ENCODE results near the gene MBOAT2. TPM values are rescaled to one million over a fixed set of nuclear protein-coding genes. Genes with fewer than 3 reads are reported as not detected.
A peak's percentile ranks its signal among the peaks of the same experiment; 100 is the strongest.

MBOAT2 gene
- total RNA-seq, 2 experiments from 2014 or later = 4.6 to 5.1 TPM

GRCh38 chr2:9006368-9006767 lies 2.9 kb upstream of the MBOAT2 start:
- Mint-ChIP-seq H3K4me1 (peaks cover 14% of the 10 kb centered on the region), H3K36me3 (ENCODE audit: low read depth) (no peaks in the 10 kb centered on the region), H3K27me3 (peaks cover 8% of the 10 kb centered on the region), H3K4me3 (no peak overlapping the region), H3K27ac (no peak overlapping the region), H3K9me3 (no peaks in the 10 kb centered on the region)
- POLR2A ChIA-PET = interaction anchor here (1.8 kb wide), 1 partner anchor 13 kb away, joined by 4 read pairs; no protein-coding TSS in a partner anchor
- CTCF ChIA-PET = no interaction called here
- no peak for DNase-seq

- POLR2A ChIA-PET = no interaction called here
- Mint-ChIP-seq H3K27ac (no peak overlapping the region), H3K36me3 (ENCODE audit: low read depth) (no peaks in the 10 kb centered on the region), H3K9me3 (no peaks in the 10 kb centered on the region), H3K27me3 (peaks cover 8% of the 10 kb centered on the region), H3K4me3 (peak overlapping the region; percentile 74), H3K4me1 (peaks cover 18% of the 10 kb centered on the region)
- CTCF ChIA-PET = no interaction called here
- DNase-seq = no peak
These were observed 1.1 kb upstream of the MBOAT2 start for GRCh38 chr2:9004338-9005204.

DNA sequence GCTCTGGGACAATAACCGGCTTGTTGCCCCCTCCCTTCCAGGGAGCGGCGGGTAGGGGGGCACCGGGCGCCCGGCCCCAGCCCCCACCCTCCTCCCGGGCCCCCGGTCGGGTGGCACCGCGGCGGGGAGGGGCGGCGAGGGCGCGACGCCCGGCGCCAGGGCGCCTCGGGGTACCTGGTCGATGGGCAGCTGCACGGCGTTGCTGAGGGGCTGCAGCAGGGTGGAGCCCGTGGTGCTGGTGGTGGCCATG lies 193 bp downstream of the MBOAT2 start:
- H3K4me1 Mint-ChIP-seq = peaks cover 19% of the 10 kb centered on the region
- H3K4me3 Mint-ChIP-seq = no peak overlapping the region
- POLR2A ChIA-PET = interaction anchor here (1.1 kb wide), 1 partner anchor 321 kb away, joined by 3 read pairs; the partner anchor contains the start of gene ID2
- CTCF ChIA-PET = no interaction called here
- no peaks in the 10 kb centered on the region for H3K9me3 Mint-ChIP-seq
- H3K27me3 Mint-ChIP-seq = peaks cover 8% of the 10 kb centered on the region
- no peak for DNase-seq
- no peak overlapping the region for H3K27ac Mint-ChIP-seq
- no peaks in the 10 kb centered on the region for H3K36me3 Mint-ChIP-seq (ENCODE audit: low read depth)

DNA sequence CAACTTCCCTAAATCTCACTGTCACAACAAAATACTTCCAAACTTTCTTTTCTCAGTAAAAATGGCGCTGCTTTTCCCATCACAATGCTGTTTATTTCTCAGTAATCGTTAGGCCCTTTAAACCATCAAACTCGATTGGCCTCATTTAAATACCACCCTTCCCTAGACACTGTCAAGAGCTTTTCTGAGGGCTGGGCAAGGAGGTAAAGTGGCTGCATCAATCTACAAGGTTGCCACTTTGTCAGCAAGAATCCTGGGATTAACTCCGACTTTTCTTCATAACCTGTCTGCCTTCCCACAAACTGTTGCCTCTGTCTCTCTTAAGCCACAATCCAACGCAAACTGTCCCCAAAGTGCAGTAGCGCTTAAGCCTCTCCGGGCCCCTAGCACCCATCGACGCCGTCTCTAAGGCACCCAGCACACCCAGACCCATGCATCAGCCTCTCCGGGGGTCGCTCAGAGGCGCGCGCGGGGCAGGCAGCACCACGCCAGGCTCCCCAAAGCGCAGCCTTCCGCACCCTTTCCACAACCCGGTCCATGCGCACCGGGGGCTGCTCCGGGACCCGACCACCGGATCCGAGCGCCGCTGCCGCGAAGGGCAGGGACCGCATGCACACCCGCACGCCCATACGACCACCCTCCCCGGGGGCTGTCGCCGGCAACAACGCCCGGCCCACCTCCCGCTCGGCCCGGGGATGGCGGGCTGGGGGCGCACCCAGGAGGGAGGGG lies 683 bp downstream of the MBOAT2 start:
- peaks cover 19% of the 10 kb centered on the region for H3K4me1 Mint-ChIP-seq
- H3K4me3 Mint-ChIP-seq = peak overlapping the region; percentile 74
- no peak overlapping the region for H3K27ac Mint-ChIP-seq
- DNase-seq = no peak
- no peaks in the 10 kb centered on the region for H3K36me3 Mint-ChIP-seq (ENCODE audit: low read depth)
- H3K9me3 Mint-ChIP-seq = no peaks in the 10 kb centered on the region
- ChIA-PET POLR2A (interaction anchor here (1.1 kb wide), 1 partner anchor 321 kb away, joined by 3 read pairs; the partner anchor contains the start of gene ID2), CTCF (no interaction called here)
- peaks cover 8% of the 10 kb centered on the region for H3K27me3 Mint-ChIP-seq

DNA sequence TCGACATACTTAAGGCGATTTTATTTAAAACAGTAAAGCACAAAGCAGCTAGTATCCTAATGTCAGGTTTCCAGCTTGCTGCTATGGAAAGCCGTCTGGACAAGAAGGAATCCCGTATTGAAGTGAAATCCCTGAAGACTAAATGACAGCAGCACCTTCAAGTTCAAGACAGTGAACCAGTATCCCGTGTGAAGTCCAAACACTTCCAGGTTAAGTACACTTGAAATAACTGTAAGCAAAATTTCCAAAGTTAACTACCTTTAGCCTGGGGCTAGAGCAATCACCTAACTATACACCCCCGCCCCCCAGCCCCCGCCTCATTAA lies 1.2 kb downstream of the MBOAT2 start:
- ChIA-PET POLR2A (no interaction called here), CTCF (no interaction called here)
- H3K27ac Mint-ChIP-seq = no peak overlapping the region
- no peaks in the 10 kb centered on the region for H3K9me3 Mint-ChIP-seq
- no peak for DNase-seq
- peaks cover 8% of the 10 kb centered on the region for H3K27me3 Mint-ChIP-seq
- H3K4me1 Mint-ChIP-seq = peaks cover 19% of the 10 kb centered on the region
- H3K4me3 Mint-ChIP-seq = peak overlapping the region; percentile 74
- H3K36me3 Mint-ChIP-seq (ENCODE audit: low read depth) = no peaks in the 10 kb centered on the region

DNA sequence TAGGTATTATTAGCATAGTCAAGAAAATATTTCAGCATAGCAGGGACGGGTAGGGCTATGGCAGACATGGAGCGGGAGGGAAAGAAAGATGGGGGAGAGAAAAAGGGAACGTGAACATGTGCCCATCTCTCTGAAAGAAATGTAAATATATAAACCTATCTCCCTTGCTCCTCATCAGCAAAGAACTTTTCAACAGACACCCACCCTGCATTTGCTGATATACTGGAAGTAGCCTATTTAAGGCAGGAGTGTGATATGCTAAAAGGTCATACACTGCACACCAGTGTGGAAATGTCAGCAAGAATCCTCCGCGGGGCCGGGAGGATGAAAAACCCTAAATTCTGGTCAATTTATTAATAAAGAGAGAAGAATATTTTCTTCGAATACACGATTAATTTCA lies 1.7 kb downstream of the MBOAT2 start:
- H3K9me3 Mint-ChIP-seq = no peaks in the 10 kb centered on the region
- peaks cover 10% of the 10 kb centered on the region for H3K27me3 Mint-ChIP-seq
- DNase-seq = no peak
- no peak overlapping the region for H3K27ac Mint-ChIP-seq
- no peak overlapping the region for H3K4me3 Mint-ChIP-seq
- H3K4me1 Mint-ChIP-seq = peaks cover 19% of the 10 kb centered on the region
- CTCF ChIA-PET = no interaction called here
- POLR2A ChIA-PET = no interaction called here
- no peaks in the 10 kb centered on the region for H3K36me3 Mint-ChIP-seq (ENCODE audit: low read depth)

DNA sequence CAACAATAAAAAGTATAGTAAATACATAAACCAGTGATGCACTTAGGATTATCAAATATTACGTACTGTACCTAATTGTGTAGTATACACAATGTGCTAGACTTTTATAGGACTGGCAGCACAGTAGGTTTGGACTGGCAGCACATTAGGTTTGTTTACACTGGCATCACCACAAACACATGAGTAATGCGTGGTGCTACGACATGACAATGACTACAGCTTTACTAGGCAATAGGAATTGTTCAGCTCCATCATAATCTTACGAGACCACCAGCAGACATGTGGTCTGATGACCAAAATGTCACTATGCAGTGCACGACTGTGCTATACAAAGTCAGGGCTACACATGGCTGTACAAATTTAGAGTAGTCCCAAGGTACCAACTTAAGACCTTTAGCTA lies 2.3 kb downstream of the MBOAT2 start:
- Mint-ChIP-seq H3K4me3 (no peak overlapping the region), H3K4me1 (peaks cover 19% of the 10 kb centered on the region), H3K27me3 (peaks cover 10% of the 10 kb centered on the region), H3K27ac (no peak overlapping the region), H3K9me3 (no peaks in the 10 kb centered on the region), H3K36me3 (ENCODE audit: low read depth) (no peaks in the 10 kb centered on the region)
- ChIA-PET CTCF (no interaction called here), POLR2A (no interaction called here)
- DNase-seq = no peak

DNA sequence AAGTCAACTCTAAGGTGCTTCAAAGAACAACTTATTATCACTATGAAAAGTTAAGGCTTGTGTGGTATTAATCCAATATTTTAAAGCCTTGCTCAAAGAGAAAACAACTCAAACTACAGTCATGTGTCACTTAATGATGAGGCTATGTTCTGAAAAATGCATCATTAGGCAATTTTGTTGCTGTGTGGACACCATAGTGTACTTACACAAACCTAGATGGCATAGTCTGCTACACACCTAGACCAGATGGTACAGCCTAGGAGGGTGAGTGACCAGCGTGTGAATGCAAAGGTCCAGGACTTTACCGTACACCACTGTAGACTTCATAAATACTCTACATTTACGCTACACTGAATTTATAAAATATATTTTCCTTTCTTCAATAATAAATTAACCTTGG lies 3.0 kb downstream of the MBOAT2 start:
- Mint-ChIP-seq H3K36me3 (ENCODE audit: low read depth) (no peaks in the 10 kb centered on the region), H3K9me3 (no peaks in the 10 kb centered on the region), H3K27ac (no peak overlapping the region), H3K4me3 (no peak overlapping the region), H3K4me1 (peaks cover 19% of the 10 kb centered on the region), H3K27me3 (peaks cover 10% of the 10 kb centered on the region)
- no peak for DNase-seq
- ChIA-PET CTCF (no interaction called here), POLR2A (no interaction called here)

GRCh38 chr2:8999797-9000196 lies 3.7 kb downstream of the MBOAT2 start:
- Mint-ChIP-seq H3K27ac (no peak overlapping the region), H3K36me3 (ENCODE audit: low read depth) (no peaks in the 10 kb centered on the region)

GRCh38 chr2:8999102-8999446 lies 4.4 kb downstream of the MBOAT2 start:
- no peak overlapping the region for H3K4me3 Mint-ChIP-seq
- H3K27me3 Mint-ChIP-seq = peaks cover 8% of the 10 kb centered on the region
- H3K27ac Mint-ChIP-seq = no peak overlapping the region
- H3K4me1 Mint-ChIP-seq = peaks cover 12% of the 10 kb centered on the region
- no peak for DNase-seq
- CTCF ChIA-PET = no interaction called here
- H3K36me3 Mint-ChIP-seq (ENCODE audit: low read depth) = no peaks in the 10 kb centered on the region
- POLR2A ChIA-PET = interaction anchor here (1.2 kb wide), 1 partner anchor 8 kb away, joined by 3 read pairs; no protein-coding TSS in a partner anchor
- H3K9me3 Mint-ChIP-seq = no peaks in the 10 kb centered on the region

More at GRCh38 chr2:8999797-9000196, 3.7 kb downstream of the MBOAT2 start:
- no peak overlapping the region for H3K4me3 Mint-ChIP-seq
- CTCF ChIA-PET = no interaction called here
- no peak for DNase-seq
- peaks cover 18% of the 10 kb centered on the region for H3K4me1 Mint-ChIP-seq
- H3K27me3 Mint-ChIP-seq = peaks cover 10% of the 10 kb centered on the region
- no peaks in the 10 kb centered on the region for H3K9me3 Mint-ChIP-seq
- POLR2A ChIA-PET = interaction anchor here (1.2 kb wide), 1 partner anchor 7 kb away, joined by 3 read pairs; no protein-coding TSS in a partner anchor

DNA sequence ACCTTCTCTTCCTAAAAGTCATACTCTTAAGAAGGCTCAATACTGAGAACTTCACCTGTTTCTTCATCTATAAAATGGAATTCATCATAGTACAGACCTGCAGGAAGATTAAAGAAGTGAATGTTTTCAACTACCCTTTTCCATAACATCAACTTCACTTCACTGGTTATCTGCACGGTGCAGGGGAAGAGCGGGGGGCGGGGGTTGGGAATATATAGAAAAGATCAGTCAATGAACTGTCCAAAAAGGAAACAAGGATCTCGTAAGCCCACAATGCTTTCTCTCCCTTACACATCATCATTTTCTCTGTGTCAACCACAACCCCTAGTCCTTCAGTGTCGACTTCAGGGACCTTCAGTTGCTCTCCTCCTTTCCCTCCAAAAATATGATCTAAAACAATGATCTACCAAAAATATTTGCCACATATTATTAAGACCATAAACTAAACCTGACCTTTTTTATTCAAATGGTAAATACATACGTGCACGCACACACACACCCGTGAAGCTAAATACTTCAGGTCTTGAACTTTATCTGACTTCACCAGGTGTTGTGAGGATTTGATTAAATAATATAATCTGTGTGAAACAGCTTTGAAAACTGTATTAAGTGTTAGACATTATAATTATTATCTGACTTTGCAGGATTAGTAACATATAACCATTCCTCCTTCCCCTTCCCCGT lies 4.9 kb downstream of the MBOAT2 start:
- Mint-ChIP-seq H3K36me3 (ENCODE audit: low read depth) (no peaks in the 10 kb centered on the region), H3K9me3 (no peaks in the 10 kb centered on the region), H3K27me3 (peaks cover 8% of the 10 kb centered on the region), H3K4me1 (peaks cover 12% of the 10 kb centered on the region), H3K27ac (no peak overlapping the region), H3K4me3 (no peak overlapping the region)
- ChIA-PET POLR2A (interaction anchor here (1.2 kb wide), 1 partner anchor 9 kb away, joined by 3 read pairs; no protein-coding TSS in a partner anchor), CTCF (no interaction called here)
- no peak for DNase-seq

DNA sequence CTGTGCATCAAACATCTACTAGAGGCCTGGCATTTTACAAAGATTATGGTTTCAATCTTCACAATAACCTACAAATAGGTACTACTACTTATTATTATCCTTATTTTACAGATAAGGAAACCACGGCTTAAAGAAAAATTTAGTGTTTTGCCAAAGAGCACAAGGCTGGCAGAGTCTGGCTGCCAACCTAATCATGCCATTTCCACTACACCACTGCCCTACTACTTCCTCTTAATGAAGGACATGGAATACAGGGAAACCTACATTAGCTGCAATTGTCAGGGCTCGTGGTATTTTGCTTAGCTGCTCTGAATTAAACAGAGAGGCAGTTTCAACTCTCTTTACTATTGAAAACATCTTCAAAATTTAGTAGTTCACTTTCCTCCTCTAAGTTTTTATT lies 5.9 kb downstream of the MBOAT2 start:
- DNase-seq = no peak
- H3K36me3 Mint-ChIP-seq (ENCODE audit: low read depth) = no peaks in the 10 kb centered on the region
- H3K4me1 Mint-ChIP-seq = peaks cover 9% of the 10 kb centered on the region
- ChIA-PET POLR2A (no interaction called here), CTCF (no interaction called here)
- H3K27ac Mint-ChIP-seq = no peak overlapping the region
- H3K9me3 Mint-ChIP-seq = no peaks in the 10 kb centered on the region
- peaks cover 5% of the 10 kb centered on the region for H3K27me3 Mint-ChIP-seq
- H3K4me3 Mint-ChIP-seq = no peak overlapping the region

DNA sequence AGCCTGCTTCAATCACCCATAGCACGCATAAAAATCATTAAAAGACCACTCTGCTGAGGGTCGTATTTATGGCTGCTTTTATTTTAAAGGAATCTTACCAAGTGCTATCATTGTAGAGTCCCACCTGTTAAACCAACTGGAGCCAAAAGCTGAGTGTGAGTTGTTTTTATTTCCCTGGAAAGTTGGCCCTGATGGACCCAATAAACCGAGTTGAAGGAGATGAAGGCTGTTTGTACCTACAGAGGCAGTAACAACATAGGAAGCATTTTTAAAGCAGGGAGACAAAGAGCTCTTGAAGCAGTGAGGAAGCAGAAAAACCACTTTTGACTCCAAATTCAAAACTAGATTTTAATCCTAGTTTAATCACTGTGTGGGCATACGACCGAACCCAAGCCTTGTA lies 6.4 kb downstream of the MBOAT2 start:
- H3K27me3 Mint-ChIP-seq = peaks cover 4% of the 10 kb centered on the region

More for the DNA sequence above, 6.4 kb downstream of the MBOAT2 start:
- Mint-ChIP-seq H3K4me3 (no peak overlapping the region), H3K36me3 (ENCODE audit: low read depth) (no peaks in the 10 kb centered on the region), H3K9me3 (no peaks in the 10 kb centered on the region), H3K27ac (no peak overlapping the region), H3K4me1 (peaks cover 6% of the 10 kb centered on the region)
- ChIA-PET POLR2A (no interaction called here), CTCF (no interaction called here)
- DNase-seq = no peak
